K562 (cell line): ENCODE data around the gene PTPMT1. TPM values are rescaled to one million over a fixed set of nuclear protein-coding genes. Genes with fewer than 3 reads are reported as not detected.

Source experiments
- ATAC-seq: fragments of 200-7000 bp; cut with Tn5 transposase; 3 replicates; pipeline ENCODE4 v1.9.1; 2020; ENCODE audit warnings: moderate library complexity
- BruUV-seq: library from RNA; stranded (reverse); fragments of 400-500 nt; replicated peaks from 2 replicates; lab custom pipeline; 2021; lab: Mats Ljungman, UMichigan
- CTCF ChIA-PET: fragments of 300-600 bp; formaldehyde crosslinking; extraction: SDS; loops from one replicate; lab custom pipeline; 2021; ENCODE audit warnings: low intra/inter-chr PET ratio; lab: Yijun Ruan, JAX
- POLR2A ChIA-PET: fragments of 300-600, 350-650 bp; sonication (Branson Sonifier 250); formaldehyde crosslinking; extraction: SDS; loops from one replicate; lab custom pipeline; 2021; ENCODE audit warnings: antibody characterized with exemption, inconsistent platforms; lab: Yijun Ruan, JAX
- DNase-seq, 4 experiments: peaks; one replicate each; pipeline versions ENCODE4 v3.0.0 to v3.0.0-alpha.2; 2011 to 2018; ENCODE audit warnings: low spot score in 3 of 4, mixed read lengths in 3 of 4; ENCODE audit errors: extremely low read depth in 1 of 4
- FAIRE-seq: peaks from 2 replicates; lab custom pipeline; 2011; peaks lifted over from hg19 to GRCh38; lab: Jason Lieb, UNC
- H2AFZ ChIP-seq: 2 replicates; pipeline ENCODE4 v1.6.0; 2011; ENCODE audit warnings: low read depth, low read length, control low read depth, inconsistent platforms
- H3K27ac ChIP-seq: fragments of 200-600 bp; 3 replicates; pipeline ENCODE4 v1.8.0; 2011; ENCODE audit warnings: low read depth, mild to moderate bottlenecking, control low read depth, inconsistent platforms, low read length, moderate library complexity, mixed read lengths; ENCODE audit errors: extremely low read depth
- H3K27me3 ChIP-seq, 2 experiments: fragments of 300-600 bp in 1 of 2; 2 replicates in 1 of 2; 3 replicates in 1 of 2; pipeline versions ENCODE4 v1.6.0 to v1.8.0; 2011; ENCODE audit warnings: inconsistent platforms in 2 of 2, low read length in 2 of 2, mild to moderate bottlenecking in 1 of 2, mixed read lengths in 1 of 2, moderate library complexity in 1 of 2; ENCODE audit not compliant: control insufficient read depth in 2 of 2, insufficient read depth in 2 of 2
- H3K36me3 ChIP-seq: fragments of 300-600 bp; 3 replicates; pipeline ENCODE4 v1.8.0; 2011; ENCODE audit warnings: mild to moderate bottlenecking, low read length, inconsistent platforms; ENCODE audit not compliant: control insufficient read depth, insufficient read depth
- H3K4me1 ChIP-seq, 2 experiments: fragments of 200-600 bp in 1 of 2; replicated peaks in 1 of 2; 2 replicates in 1 of 2; 3 replicates in 1 of 2; pipeline versions ENCODE4 v1.5.1 to v1.8.0; 2011; ENCODE audit warnings: inconsistent platforms in 2 of 2, low read length in 2 of 2, mild to moderate bottlenecking in 1 of 2, mixed read lengths in 1 of 2, moderate library complexity in 1 of 2; ENCODE audit not compliant: control insufficient read depth in 2 of 2, insufficient read depth in 2 of 2
- H3K4me2 ChIP-seq: 2 replicates; pipeline ENCODE4 v1.6.1; 2011; ENCODE audit warnings: low read length, control low read depth, inconsistent platforms, mixed read lengths; ENCODE audit not compliant: insufficient read depth
- H3K4me3 ChIP-seq: fragments of 200-600 bp; sonication (generic), shearing (Covaris generic); 2 replicates; pipeline ENCODE4 v1.5.1; 2016; ENCODE audit warnings: control low read depth, inconsistent platforms
- H3K79me2 ChIP-seq: fragments of 200-600 bp; 3 replicates; pipeline ENCODE4 v1.8.0; 2011; ENCODE audit warnings: low read length, inconsistent platforms; ENCODE audit not compliant: control insufficient read depth, insufficient read depth
- H3K9ac ChIP-seq, 2 experiments: 2 replicates each; pipeline versions ENCODE4 v1.6.0 to v1.6.1; 2011; ENCODE audit warnings: low read depth in 2 of 2, low read length in 2 of 2, control low read depth in 1 of 2, inconsistent platforms in 1 of 2, mild to moderate bottlenecking in 1 of 2, mixed read lengths in 1 of 2; ENCODE audit not compliant: insufficient read depth in 1 of 2
- H3K9me1 ChIP-seq: one replicate; pipeline ENCODE4 v1.6.0; 2011; ENCODE audit warnings: inconsistent platforms, mild to moderate bottlenecking, low read length, moderate library complexity; ENCODE audit not compliant: control insufficient read depth, insufficient read depth
- H3K9me3 ChIP-seq: replicated peaks from 2 replicates; pipeline ENCODE4 v1.5.1; 2011; ENCODE audit warnings: low read depth, low read length, inconsistent platforms; ENCODE audit not compliant: control insufficient read depth, insufficient read depth
- H4K20me1 ChIP-seq: replicated peaks from 2 replicates; pipeline ENCODE4 v1.6.1; 2011; ENCODE audit warnings: low read length, inconsistent platforms, mixed read lengths; ENCODE audit not compliant: control insufficient read depth, insufficient read depth
- BACH1 ChIP-seq: fragments of 200-800 bp; sonication (Bioruptor generic); IDR thresholded peaks from 2 replicates; pipeline ENCODE4 v1.6.1; 2016; ENCODE audit warnings: missing genetic modification characterization, missing compliant biosample characterization
- BDP1 ChIP-seq: IDR thresholded peaks from 3 replicates; pipeline ENCODE4 v1.6.1; 2011; ENCODE audit not compliant: insufficient read length, insufficient read depth
- ETV1 ChIP-seq: fragments of 450-650 bp; conservative IDR thresholded peaks from 2 replicates; pipeline ENCODE4 v1.6.1; 2016; ENCODE audit warnings: missing genetic modification characterization, control low read depth, low read depth, missing compliant biosample characterization
- FOSL1 ChIP-seq: fragments of 200-800 bp; sonication (Bioruptor generic); conservative IDR thresholded peaks from 2 replicates; pipeline ENCODE4 v1.6.1; 2016; ENCODE audit warnings: missing genetic modification characterization, missing compliant biosample characterization
- GTF2A2 ChIP-seq: IDR thresholded peaks from 2 replicates; pipeline ENCODE4 v1.6.1; 2016; ENCODE audit warnings: mild to moderate bottlenecking, missing genetic modification characterization, missing compliant biosample characterization
- GTF2F1 ChIP-seq: IDR thresholded peaks from 2 replicates; pipeline ENCODE4 v1.6.1; 2011; ENCODE audit warnings: low read depth, low read length, improper control_type of control experiment
- LCOR ChIP-seq: sonication (generic); formaldehyde crosslinking; IDR thresholded peaks from 2 replicates; pipeline ENCODE4 v1.8.0; 2022; ENCODE audit warnings: mild to moderate bottlenecking, missing genetic modification reagents
- MCM5 ChIP-seq: fragments of 450-650 bp; IDR thresholded peaks from 2 replicates; pipeline ENCODE4 v1.6.1; 2016; ENCODE audit warnings: low read depth
- NR4A1 ChIP-seq, 2 experiments: fragments of 250-450 bp in 1 of 2; fragments of 450-650 bp in 1 of 2; sonication (Bioruptor Pico) in 1 of 2; IDR thresholded peaks; 2 replicates each; pipeline versions ENCODE4 v1.4.0 to v1.6.1; 2016 to 2020; ENCODE audit warnings: mild to moderate bottlenecking in 2 of 2, missing compliant biosample characterization in 1 of 2, missing genetic modification characterization in 1 of 2, moderate library complexity in 1 of 2
- NUFIP1 ChIP-seq: fragments of 450-650 bp; IDR thresholded peaks from 2 replicates; pipeline ENCODE4 v1.6.1; 2018; ENCODE audit not compliant: partially characterized antibody
- RCOR1 ChIP-seq, 2 experiments: IDR thresholded peaks; 2 replicates each; pipeline ENCODE4 v1.6.1; 2012; ENCODE audit warnings: low read depth in 2 of 2, low read length in 2 of 2, borderline replicate concordance in 1 of 2, improper control_type of control experiment in 1 of 2
- SMAD2 ChIP-seq: fragments of 150-350 bp; IDR thresholded peaks from 2 replicates; pipeline ENCODE4 v1.6.1; 2014; ENCODE audit warnings: low read depth, mild to moderate bottlenecking, low read length
- TAF7 ChIP-seq: fragments of 450-650 bp; IDR thresholded peaks from 2 replicates; pipeline ENCODE4 v1.6.1; 2016; ENCODE audit warnings: missing genetic modification characterization, missing compliant biosample characterization
- WGBS: fragments of 100-300 bp; shearing (Covaris generic); methylation state at CpG from one replicate; pipeline ENCODE4 v1.1.6; 2016; ENCODE audit warnings: low coverage, mixed read lengths; ENCODE audit not compliant: insufficient coverage; ENCODE audit errors: missing lambda C conversion rate; 5-methylcytosine and 5-hydroxymethylcytosine counted together
- in situ Hi-C: fragments of 300-500 bp; cut with MboI; formaldehyde crosslinking; loops from 4 replicates; pipeline ENCODE4 v1.15.0; 2018; ENCODE audit warnings: inconsistent platforms, mixed read lengths
- intact Hi-C: fragments of 100-400 bp; cut with micrococcal nuclease; formaldehyde crosslinking; loops from 2 replicates; pipeline ENCODE4 v1.14.2; 2022
- polyA plus RNA-seq, 8 experiments: library from polyadenylated mRNA; depleted of rRNA in 4 of 8; stranded (reverse) in 5 of 8; unstranded in 3 of 8; fragments of >200 nt; fragmentation: Nextera tagmentation in 2 of 8; fragmentation: Illumina TruSeq in 1 of 8; extraction: Ambion mirVana in 2 of 8; extraction: Trizol in 1 of 8; gene quantifications; 2 replicates each; pipeline versions ENCODE4 v1.2.1 to v1.2.3, GENCODE V29; 2011 to 2014; ENCODE audit warnings: inconsistent platforms in 1 of 8, missing spikeins in 1 of 8
- total RNA-seq, 7 experiments: library from RNA; depleted of rRNA in 6 of 7; stranded (reverse); fragments of >200 nt in 6 of 7; fragmentation: Illumina TruSeq in 2 of 7; extraction: Trizol in 2 of 7; gene quantifications; 2 replicates each; pipeline versions ENCODE4 v1.2.1 to v1.2.3, GENCODE V29; 2011 to 2021; ENCODE audit warnings: low replicate concordance in 1 of 7
- TF ChIP-seq, protein P1 (sequence below): fragments of 250-450 bp; sonication (Bioruptor Pico); IDR thresholded peaks from 2 replicates; pipeline ENCODE4 v1.8.0; 2021; ENCODE audit warnings: moderate library complexity, mild to moderate bottlenecking, inconsistent platforms
- TF ChIP-seq, protein P2 (sequence below): conservative IDR thresholded peaks from 2 replicates; pipeline ENCODE4 v1.6.1; 2011; ENCODE audit warnings: low read depth, mild to moderate bottlenecking, low read length; ENCODE audit not compliant: control insufficient read depth
- TF ChIP-seq, protein P3 (sequence below): fragments of 450-650 bp; formaldehyde crosslinking; IDR thresholded peaks from 2 replicates; pipeline ENCODE4 v1.4.0; 2022; ENCODE audit warnings: missing genetic modification characterization
- TF ChIP-seq, protein P4 (sequence below), 2 experiments: fragments of 450-650 bp in 1 of 2; sonication (generic) in 1 of 2; formaldehyde crosslinking in 1 of 2; IDR thresholded peaks in 1 of 2; conservative IDR thresholded peaks in 1 of 2; 2 replicates each; pipeline versions ENCODE4 v1.6.1 to v1.8.1; 2016 to 2023; ENCODE audit warnings: mild to moderate bottlenecking in 2 of 2, moderate library complexity in 2 of 2, inconsistent platforms in 1 of 2, missing genetic modification reagents in 1 of 2

Gene PTPMT1
- total and polyA plus RNA-seq, 9 of the 15 experiments (the other 6 are each of a cell fraction or from before 2014, with no cell fraction given), result 10.4 to 140 (median 67.2) TPM

DNA sequence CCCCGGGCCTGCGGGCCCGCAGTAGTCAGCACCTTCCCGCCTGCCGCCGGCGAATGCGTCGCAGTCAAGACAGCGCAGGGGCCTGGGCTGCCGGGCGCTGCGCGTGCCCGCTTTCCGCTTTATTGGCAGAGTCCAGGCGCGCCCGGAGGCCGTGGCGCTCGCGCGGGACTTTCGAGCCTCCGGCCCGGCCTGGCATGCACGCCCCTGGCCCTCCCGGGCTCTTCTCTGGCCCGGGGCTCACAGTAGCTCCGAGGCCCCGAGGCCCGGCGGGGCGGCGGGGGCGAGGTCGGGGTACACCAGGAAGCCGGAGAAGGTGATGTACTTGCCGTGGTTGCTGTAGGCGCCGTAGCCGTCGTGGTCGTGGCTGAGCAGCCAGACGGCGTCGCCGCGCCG lies 24.2 kb downstream of the PTPMT1 start:
- H3K27me3 ChIP-seq, result peaks cover 17 to 22% of the 10 kb centered on the region in 2 experiments
- ChIA-PET CTCF (no interaction called here), POLR2A (no interaction called here)
- no peaks in the 10 kb centered on the region for H3K9me1 ChIP-seq
- no peak overlapping the region for H2AFZ ChIP-seq
- peaks cover 7% of the 10 kb centered on the region; the same call in 1 of the 3 replicates for H3K36me3 ChIP-seq
- FAIRE-seq, result no peak
- H3K9ac ChIP-seq, result no peak overlapping the region
- in situ Hi-C loops (no loop called here), intact Hi-C loops (no loop called here)
- BruUV-seq, result no TSS peak
- H3K4me3 ChIP-seq, result no peak overlapping the region
- DNase-seq, result no peak
- no peak for ATAC-seq
- no peak overlapping the region for H3K4me2 ChIP-seq
- no peak for TF ChIP-seq BACH1
- TF ChIP-seq MCM5, result no peak
- no peak for TF ChIP-seq NUFIP1
- TF ChIP-seq, protein P1, sequence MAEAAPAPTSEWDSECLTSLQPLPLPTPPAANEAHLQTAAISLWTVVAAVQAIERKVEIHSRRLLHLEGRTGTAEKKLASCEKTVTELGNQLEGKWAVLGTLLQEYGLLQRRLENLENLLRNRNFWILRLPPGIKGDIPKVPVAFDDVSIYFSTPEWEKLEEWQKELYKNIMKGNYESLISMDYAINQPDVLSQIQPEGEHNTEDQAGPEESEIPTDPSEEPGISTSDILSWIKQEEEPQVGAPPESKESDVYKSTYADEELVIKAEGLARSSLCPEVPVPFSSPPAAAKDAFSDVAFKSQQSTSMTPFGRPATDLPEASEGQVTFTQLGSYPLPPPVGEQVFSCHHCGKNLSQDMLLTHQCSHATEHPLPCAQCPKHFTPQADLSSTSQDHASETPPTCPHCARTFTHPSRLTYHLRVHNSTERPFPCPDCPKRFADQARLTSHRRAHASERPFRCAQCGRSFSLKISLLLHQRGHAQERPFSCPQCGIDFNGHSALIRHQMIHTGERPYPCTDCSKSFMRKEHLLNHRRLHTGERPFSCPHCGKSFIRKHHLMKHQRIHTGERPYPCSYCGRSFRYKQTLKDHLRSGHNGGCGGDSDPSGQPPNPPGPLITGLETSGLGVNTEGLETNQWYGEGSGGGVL, result no peak
- TF ChIP-seq SMAD2, result no peak
- no peak for TF ChIP-seq TAF7 (tag)
- TF ChIP-seq RCOR1 (IDR thresholded peaks at IDR 0.05; ENCODE audit: borderline replicate concordance in 1 of 2, low read depth in 2 of 2, low read length in 2 of 2), result no peak
- no peak for TF ChIP-seq LCOR (CRISPR knock-in tag)
- TF ChIP-seq NR4A1 (CRISPR knock-in tag; IDR thresholded peaks at IDR 0.05), result no peak
- TF ChIP-seq NR4A1 (tag; IDR thresholded peaks at IDR 0.05), result no peak
- TF ChIP-seq GTF2F1, result no peak
- no peak for TF ChIP-seq ETV1 (tag)
- no peak for TF ChIP-seq BDP1
- TF ChIP-seq GTF2A2 (tag), result no peak
- TF ChIP-seq, protein P2, sequence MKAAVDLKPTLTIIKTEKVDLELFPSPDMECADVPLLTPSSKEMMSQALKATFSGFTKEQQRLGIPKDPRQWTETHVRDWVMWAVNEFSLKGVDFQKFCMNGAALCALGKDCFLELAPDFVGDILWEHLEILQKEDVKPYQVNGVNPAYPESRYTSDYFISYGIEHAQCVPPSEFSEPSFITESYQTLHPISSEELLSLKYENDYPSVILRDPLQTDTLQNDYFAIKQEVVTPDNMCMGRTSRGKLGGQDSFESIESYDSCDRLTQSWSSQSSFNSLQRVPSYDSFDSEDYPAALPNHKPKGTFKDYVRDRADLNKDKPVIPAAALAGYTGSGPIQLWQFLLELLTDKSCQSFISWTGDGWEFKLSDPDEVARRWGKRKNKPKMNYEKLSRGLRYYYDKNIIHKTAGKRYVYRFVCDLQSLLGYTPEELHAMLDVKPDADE, result no peak
- TF ChIP-seq, protein P3, sequence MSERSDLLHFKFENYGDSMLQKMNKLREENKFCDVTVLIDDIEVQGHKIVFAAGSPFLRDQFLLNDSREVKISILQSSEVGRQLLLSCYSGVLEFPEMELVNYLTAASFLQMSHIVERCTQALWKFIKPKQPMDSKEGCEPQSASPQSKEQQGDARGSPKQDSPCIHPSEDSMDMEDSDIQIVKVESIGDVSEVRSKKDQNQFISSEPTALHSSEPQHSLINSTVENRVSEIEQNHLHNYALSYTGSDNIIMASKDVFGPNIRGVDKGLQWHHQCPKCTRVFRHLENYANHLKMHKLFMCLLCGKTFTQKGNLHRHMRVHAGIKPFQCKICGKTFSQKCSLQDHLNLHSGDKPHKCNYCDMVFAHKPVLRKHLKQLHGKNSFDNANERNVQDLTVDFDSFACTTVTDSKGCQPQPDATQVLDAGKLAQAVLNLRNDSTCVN (CRISPR knock-in tag), result no peak
- TF ChIP-seq, protein P4, sequence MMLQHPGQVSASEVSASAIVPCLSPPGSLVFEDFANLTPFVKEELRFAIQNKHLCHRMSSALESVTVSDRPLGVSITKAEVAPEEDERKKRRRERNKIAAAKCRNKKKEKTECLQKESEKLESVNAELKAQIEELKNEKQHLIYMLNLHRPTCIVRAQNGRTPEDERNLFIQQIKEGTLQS (IDR thresholded peaks at IDR 0.05), result no peak
- TF ChIP-seq, protein P4 (CRISPR knock-in tag; conservative IDR thresholded peaks at IDR 0.05), result no peak
- no peak for TF ChIP-seq FOSL1
- H3K27ac ChIP-seq, result no peak overlapping the region
- 96% methylated on average over 20 of the region's 51 CpGs for WGBS
- H3K79me2 ChIP-seq, result no peaks in the 10 kb centered on the region
- peaks cover 0 to 21% of the 10 kb centered on the region in 2 experiments; a peak in 2 of 5 replicates for H3K4me1 ChIP-seq
- H3K9me3 ChIP-seq, result no peaks in the 10 kb centered on the region
- H4K20me1 ChIP-seq, result no peaks in the 10 kb centered on the region
